Upper lobe of left lung (tissue), 4 donors: Measurements from ENCODE around the gene ERN1.

Source experiments
- CTCF ChIP-seq, 6 experiments: fragments of 450-650 bp in 4 of 6; fragments of 200-600 bp in 2 of 6; sonication (generic) in 2 of 6; IDR thresholded peaks; one replicate each; pipeline ENCODE4 v1.5.1; 2016 to 2019; ENCODE audit warnings: antibody characterized with exemption in 6 of 6
- EP300 ChIP-seq, 4 donors: sonication (generic); formaldehyde crosslinking; IDR thresholded peaks; one replicate each; pipeline ENCODE4 v1.5.1; 2017; ENCODE audit warnings: antibody characterized with exemption in 4 of 4, control low read depth in 2 of 4
- POLR2A ChIP-seq, 4 donors: fragments of 450-650 bp; IDR thresholded peaks; one replicate each; pipeline ENCODE4 v1.5.1; 2016 to 2017; ENCODE audit warnings: antibody characterized with exemption in 4 of 4, mild to moderate bottlenecking in 2 of 4
- POLR2AphosphoS5 ChIP-seq, 2 donors: sonication (generic); formaldehyde crosslinking; IDR thresholded peaks; one replicate each; pipeline ENCODE4 v1.5.1; 2017; ENCODE audit warnings: antibody characterized with exemption in 2 of 2

- TF ChIP-seq CTCF (IDR thresholded peaks at IDR 0.05) (no peak), POLR2AphosphoS5 (IDR thresholded peaks at IDR 0.05) (no peak), POLR2A (IDR thresholded peaks at IDR 0.05) (no peak), EP300 (IDR thresholded peaks at IDR 0.05) (no peak)
Observed at GRCh38 chr17:64054304-64054703, 75.6 kb downstream of the ERN1 start.
